Heart left ventricle (tissue), 16 donors: ENCODE measurements around the gene OBI1. TPM values are rescaled to one million over a fixed set of nuclear protein-coding genes. Genes with fewer than 3 reads are reported as not detected.

Experiments used
- ATAC-seq, 4 donors: fragments of 200-7000 bp; cut with Tn5 transposase; one replicate each; pipeline ENCODE4 v1.9.1; 2020 to 2022; ENCODE audit warnings: moderate library complexity in 4 of 4, mild to moderate bottlenecking in 3 of 4, moderate number of reproducible peaks in 1 of 4
- DNase-seq, 5 donors: peaks; one replicate each; pipeline ENCODE4 v3.0.0-alpha.2; 2020
- H3K27ac ChIP-seq, 12 donors: fragments of 200-600 bp; sonication (generic) in 4 of 12; one replicate each; pipeline versions ENCODE4 v1.5.0 to v1.8.0; 2016 to 2022; ENCODE audit warnings: mild to moderate bottlenecking in 2 of 12
- H3K27me3 ChIP-seq, 9 donors: fragments of 200-600 bp; sonication (generic) in 2 of 9; one replicate each; pipeline versions ENCODE4 v1.5.1 to v1.8.0; 2016 to 2022; ENCODE audit warnings: mild to moderate bottlenecking in 3 of 9
- H3K36me3 ChIP-seq, 9 donors: fragments of 200-600 bp; sonication (generic) in 2 of 9; one replicate each; pipeline versions ENCODE4 v1.5.0 to v1.8.0; 2018 to 2022; ENCODE audit warnings: mild to moderate bottlenecking in 2 of 9
- H3K4me1 ChIP-seq, 12 donors: fragments of 200-600 bp; sonication (generic) in 4 of 12; one replicate each; pipeline versions ENCODE4 v1.5.0 to v1.8.0; 2016 to 2022; ENCODE audit warnings: mild to moderate bottlenecking in 3 of 12
- H3K4me3 ChIP-seq, 12 donors: fragments of 200-600 bp; sonication (generic) in 4 of 12; one replicate each; pipeline versions ENCODE4 v1.5.0 to v1.8.0; 2017 to 2022; ENCODE audit warnings: mild to moderate bottlenecking in 9 of 12, moderate library complexity in 4 of 12
- H3K9me3 ChIP-seq, 12 donors: fragments of 200-600 bp; sonication (generic) in 4 of 12; one replicate each; pipeline versions ENCODE4 v1.5.0 to v1.8.0; 2016 to 2022; ENCODE audit warnings: mild to moderate bottlenecking in 1 of 12
- CTCF ChIP-seq, 12 donors: fragments of 200-600 bp; sonication (generic) in 4 of 12; IDR thresholded peaks; one replicate each; pipeline versions ENCODE4 v1.5.0 to v1.8.0; 2018 to 2022; ENCODE audit warnings: antibody characterized with exemption in 12 of 12, mild to moderate bottlenecking in 5 of 12
- POLR2A ChIP-seq, 2 donors: fragments of 450-650 bp; IDR thresholded peaks; one replicate each; pipeline ENCODE4 v1.6.1; 2017; ENCODE audit warnings: antibody characterized with exemption in 2 of 2, mild to moderate bottlenecking in 2 of 2, moderate library complexity in 2 of 2
- WGBS, 4 donors: extraction: QIAGEN DNeasy Blood & Tissue Kit in 2 of 4; methylation state at CpG; one replicate each; pipeline versions ENCODE4 v1.1.5 to v1.1.7; 2013 to 2018; 5-methylcytosine and 5-hydroxymethylcytosine counted together
- intact Hi-C, 10 donors: fragments of 100-400 bp; cut with DNase I; formaldehyde crosslinking; loops; one replicate each; pipeline versions ENCODE4 v1.11.1 to v1.14.2; 2022
- polyA plus RNA-seq, 2 donors: library from polyadenylated mRNA; stranded (reverse); fragments of 200-250 nt; gene quantifications; one replicate each; pipeline ENCODE4 v1.2.3, GENCODE V29; 2013
- total RNA-seq, 9 donors: library from RNA; depleted of rRNA in 2 of 9; stranded (reverse); fragments of >200 nt in 2 of 9; fragmentation: NEBNext Ultra II Directional in 3 of 9; extraction: Animal tissue kit (Norgen Biotek cat#: 25700) in 3 of 9; gene quantifications; one replicate each; pipeline versions ENCODE4 v1.1.0 to v1.2.4, GENCODE V29; 2016 to 2023
- donor health status: ischemic (EF 13 %, LVEDD 7.1; RV severe dilation, severe dysfunction).
- donor health status: healthy with polysubstance abuse.
- donor health status: DM: no; HTN: yes; CAD: no.
- donor health status: DM: no; HTN: no; CAD: no.
- donor health status: ischemic (EF 25% LVEDD 6.9; RV normal size, moderate dysfunction).
- donor health status: ischemic (EF 25% LVEDD 5.7; RV mildly dilated, moderate dysfunction).
- donor health status: healthy.
- donor health status: DM: yes; HTN: yes; CAD: no.
- donor health status: ischemic (EF 35%, LVEDD 5.7; RV mildly dilated, moderate dysfunction).
- donor health status: nonischemic (EF 11% LVEDD 7.7; RV severe dilation, severe dysfunction).
- donor health status: DM: yes; HTN: yes; CAD: no.
- donor health status: PGD.
- donor health status: ischemic (EF 29% LVEDD 5.4; RV normal size, mild dysfunction).
- donor health status: nonischemic (EF 23%, LVEDD 6.1; RV moderate dilation, normal function).

OBI1 gene
- total and polyA plus RNA-seq, 11 donors: 2.4 to 12.3 (median 9.7) TPM

- Histone ChIP-seq H3K4me1 (peaks cover 4 to 46% (median 23%) of the 10 kb centered on the region in 12 donors), H3K4me3 (peak overlapping the region; percentile 26 to 61 (median 53)), H3K27me3 (peaks cover 60 to 91% (median 70%) of the 10 kb centered on the region in 9 donors), H3K9me3 (no peaks in the 10 kb centered on the region), H3K27ac (no peak overlapping the region), H3K36me3 (no peaks in the 10 kb centered on the region)
- DNase-seq (no peak), ATAC-seq (no peak)
- TF ChIP-seq CTCF (IDR thresholded peaks at IDR 0.05): no peak
- TF ChIP-seq POLR2A (IDR thresholded peaks at IDR 0.05): no peak
- intact Hi-C loops: loop anchor here in 7 of 10 donors (5.0 to 10.0 kb wide), 4 partner anchors 44 to 54 kb away; partner anchors contain the start of gene OBI1 (in 5 of the 7)
- 9 to 16% (median 14%) methylated on average over 10 to 15 of the region's 15 CpGs for WGBS, 4 donors
Observed at GRCh38 chr13:78608252-78608687, 50.7 kb downstream of the OBI1 start.

GRCh38 chr13:78607409-78608251 lies 51.3 kb downstream of the OBI1 start:
- peaks cover 4 to 52% (median 27%) of the 10 kb centered on the region in 12 donors for H3K4me1 ChIP-seq
- no peak for ATAC-seq
- WGBS, 4 donors: 12 to 32% (median 29%) methylated on average over 23 to 42 of the region's 42 CpGs
- H3K4me3 ChIP-seq: peak overlapping the region in 3 of 12 donors; percentile 18 to 28 (median 20)
- no peak for DNase-seq
- peaks cover 66 to 96% (median 77%) of the 10 kb centered on the region in 9 donors for H3K27me3 ChIP-seq
- TF ChIP-seq CTCF (IDR thresholded peaks at IDR 0.05) (no peak), POLR2A (IDR thresholded peaks at IDR 0.05) (no peak)
- no peaks in the 10 kb centered on the region for H3K36me3 ChIP-seq
- intact Hi-C loops: loop anchor here in 7 of 10 donors (5.0 to 10.0 kb wide), 4 partner anchors 45 to 55 kb away; partner anchors contain the start of gene OBI1 (in 5 of the 7)
- no peak overlapping the region for H3K27ac ChIP-seq
- no peaks in the 10 kb centered on the region for H3K9me3 ChIP-seq

GRCh38 chr13:78606471-78607408 lies 52.2 kb downstream of the OBI1 start:
- H3K4me3 ChIP-seq: no peak overlapping the region
- no peak for DNase-seq
- peaks cover 4 to 56% (median 29%) of the 10 kb centered on the region in 12 donors for H3K4me1 ChIP-seq
- no peak overlapping the region for H3K27ac ChIP-seq
- WGBS, 4 donors: 15 to 31% (median 19%) methylated on average over 29 to 30 of the region's 30 CpGs
- no peaks in the 10 kb centered on the region for H3K36me3 ChIP-seq
- H3K9me3 ChIP-seq: no peaks in the 10 kb centered on the region
- TF ChIP-seq POLR2A (IDR thresholded peaks at IDR 0.05) (no peak), CTCF (IDR thresholded peaks at IDR 0.05) (no peak)
- intact Hi-C loops: loop anchor here in 7 of 10 donors (5.0 to 10.0 kb wide), 4 partner anchors 46 to 56 kb away; partner anchors contain the start of gene OBI1 (in 5 of the 7)
- ATAC-seq: no peak
- peaks cover 68 to 94% (median 81%) of the 10 kb centered on the region in 9 donors for H3K27me3 ChIP-seq
